ENCODE results near the gene THOP1. TPM values are rescaled to one million over a fixed set of nuclear protein-coding genes. Genes with fewer than 3 reads are reported as not detected.
A peak's percentile ranks its signal among the peaks of the same experiment; 100 is the strongest.

Gene THOP1
- total RNA-seq, 1 donor from 2014 or later = 56.8 TPM

DNA sequence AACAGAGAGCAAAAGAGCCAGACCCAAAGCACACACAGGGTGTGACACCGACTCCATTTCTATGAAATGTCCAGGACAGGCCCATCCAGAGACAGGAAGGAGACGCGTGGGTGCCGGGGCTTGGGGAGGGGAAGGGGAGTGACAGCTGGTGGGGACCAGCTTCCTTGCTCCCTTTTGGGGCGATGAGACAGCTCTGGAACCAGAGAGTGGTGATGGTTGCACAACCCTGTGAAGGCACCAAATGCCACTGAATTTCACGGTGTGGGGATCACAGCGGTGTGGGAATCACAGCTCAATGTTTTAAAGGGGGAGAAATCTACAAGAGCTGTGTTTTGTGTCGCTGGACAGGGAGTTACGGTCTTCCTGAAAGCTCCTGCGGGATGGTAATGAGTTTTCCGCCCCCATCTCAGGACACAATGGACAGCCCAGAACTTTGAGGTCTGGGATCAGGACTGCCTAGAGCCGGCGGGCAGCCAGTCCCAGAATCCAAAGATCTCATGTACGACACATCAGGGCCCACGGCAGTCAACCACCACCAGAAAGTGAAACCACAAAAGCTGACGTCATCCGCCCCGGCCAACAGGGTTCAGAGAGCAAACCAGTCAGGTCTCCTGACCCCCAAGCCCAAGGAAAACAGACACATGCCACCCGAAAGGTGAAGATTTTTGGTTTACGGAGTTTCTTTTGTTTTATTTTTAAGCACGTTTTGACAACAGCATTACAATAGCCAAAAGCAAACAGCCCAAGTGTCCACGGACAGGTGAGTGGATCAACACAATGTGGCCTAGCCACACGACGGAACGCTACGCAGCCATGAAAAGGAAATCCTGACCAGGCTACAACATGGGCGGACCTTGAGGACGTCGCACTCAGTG lies 9.5 kb upstream of the THOP1 start:
- H3K4me1 Mint-ChIP-seq (ENCODE audit: unreplicated experiment) = peaks cover 15% of the 10 kb centered on the region
- peaks cover 18% of the 10 kb centered on the region for H3K36me3 Mint-ChIP-seq (ENCODE audit: low read depth, unreplicated experiment)
- TF ChIP-seq, protein P1, sequence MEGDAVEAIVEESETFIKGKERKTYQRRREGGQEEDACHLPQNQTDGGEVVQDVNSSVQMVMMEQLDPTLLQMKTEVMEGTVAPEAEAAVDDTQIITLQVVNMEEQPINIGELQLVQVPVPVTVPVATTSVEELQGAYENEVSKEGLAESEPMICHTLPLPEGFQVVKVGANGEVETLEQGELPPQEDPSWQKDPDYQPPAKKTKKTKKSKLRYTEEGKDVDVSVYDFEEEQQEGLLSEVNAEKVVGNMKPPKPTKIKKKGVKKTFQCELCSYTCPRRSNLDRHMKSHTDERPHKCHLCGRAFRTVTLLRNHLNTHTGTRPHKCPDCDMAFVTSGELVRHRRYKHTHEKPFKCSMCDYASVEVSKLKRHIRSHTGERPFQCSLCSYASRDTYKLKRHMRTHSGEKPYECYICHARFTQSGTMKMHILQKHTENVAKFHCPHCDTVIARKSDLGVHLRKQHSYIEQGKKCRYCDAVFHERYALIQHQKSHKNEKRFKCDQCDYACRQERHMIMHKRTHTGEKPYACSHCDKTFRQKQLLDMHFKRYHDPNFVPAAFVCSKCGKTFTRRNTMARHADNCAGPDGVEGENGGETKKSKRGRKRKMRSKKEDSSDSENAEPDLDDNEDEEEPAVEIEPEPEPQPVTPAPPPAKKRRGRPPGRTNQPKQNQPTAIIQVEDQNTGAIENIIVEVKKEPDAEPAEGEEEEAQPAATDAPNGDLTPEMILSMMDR (IDR thresholded peaks at IDR 0.05; ENCODE audit: unreplicated experiment) = no peak
- peak overlapping the region; percentile 67 for H3K4me3 Mint-ChIP-seq (ENCODE audit: unreplicated experiment)
- no peaks in the 10 kb centered on the region for H3K9me3 Mint-ChIP-seq (ENCODE audit: unreplicated experiment)
- H3K27me3 Mint-ChIP-seq (ENCODE audit: unreplicated experiment) = peaks cover 6% of the 10 kb centered on the region
- H3K27ac Mint-ChIP-seq (ENCODE audit: unreplicated experiment) = no peak overlapping the region
- no peak for DNase-seq (ENCODE audit: low spot score)

DNA sequence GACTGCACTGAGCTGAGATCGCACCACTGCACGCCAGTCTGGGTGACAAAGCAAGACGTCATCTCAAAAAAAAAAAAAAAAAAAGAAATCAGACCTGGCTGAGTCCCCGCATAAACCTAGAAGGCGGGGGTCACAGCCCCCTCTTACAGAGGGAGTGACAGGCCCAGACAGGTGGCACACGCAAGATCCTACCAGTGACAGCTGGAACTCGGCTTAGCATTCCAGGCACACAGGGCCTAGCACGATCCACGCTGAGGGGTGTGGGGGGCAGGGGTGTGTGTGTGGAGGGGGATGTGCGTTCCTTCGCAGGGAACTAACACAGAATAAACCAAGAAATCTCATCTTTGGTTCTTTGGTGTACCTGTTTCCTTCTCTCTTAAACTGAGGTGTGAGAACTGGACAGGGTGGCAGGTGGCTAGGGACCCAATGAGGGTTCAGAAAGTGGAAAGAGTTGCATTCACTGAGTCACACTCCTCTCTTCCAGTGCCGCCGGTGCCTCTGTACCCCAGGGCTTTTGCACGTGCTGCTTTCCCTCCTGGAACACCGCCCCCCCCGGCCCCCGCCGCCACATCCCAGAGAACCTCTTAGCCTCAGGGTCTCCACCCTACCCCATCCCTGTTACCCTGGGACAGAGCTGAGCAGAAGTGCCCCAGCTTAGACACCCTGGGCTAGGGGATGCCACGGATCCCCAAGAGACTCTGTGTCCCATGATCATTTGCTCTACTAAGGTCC lies 7.2 kb upstream of the THOP1 start:
- H3K4me3 Mint-ChIP-seq (ENCODE audit: unreplicated experiment) = no peak overlapping the region
- TF ChIP-seq, protein P1 (IDR thresholded peaks at IDR 0.05; ENCODE audit: unreplicated experiment) = no peak
- H3K27ac Mint-ChIP-seq (ENCODE audit: unreplicated experiment) = no peak overlapping the region
- peaks cover 12% of the 10 kb centered on the region for H3K27me3 Mint-ChIP-seq (ENCODE audit: unreplicated experiment)
- peaks cover 13% of the 10 kb centered on the region for H3K36me3 Mint-ChIP-seq (ENCODE audit: low read depth, unreplicated experiment)
- peaks cover 23% of the 10 kb centered on the region for H3K4me1 Mint-ChIP-seq (ENCODE audit: unreplicated experiment)
- H3K9me3 Mint-ChIP-seq (ENCODE audit: unreplicated experiment) = no peaks in the 10 kb centered on the region
- no peak for DNase-seq (ENCODE audit: low spot score)

DNA sequence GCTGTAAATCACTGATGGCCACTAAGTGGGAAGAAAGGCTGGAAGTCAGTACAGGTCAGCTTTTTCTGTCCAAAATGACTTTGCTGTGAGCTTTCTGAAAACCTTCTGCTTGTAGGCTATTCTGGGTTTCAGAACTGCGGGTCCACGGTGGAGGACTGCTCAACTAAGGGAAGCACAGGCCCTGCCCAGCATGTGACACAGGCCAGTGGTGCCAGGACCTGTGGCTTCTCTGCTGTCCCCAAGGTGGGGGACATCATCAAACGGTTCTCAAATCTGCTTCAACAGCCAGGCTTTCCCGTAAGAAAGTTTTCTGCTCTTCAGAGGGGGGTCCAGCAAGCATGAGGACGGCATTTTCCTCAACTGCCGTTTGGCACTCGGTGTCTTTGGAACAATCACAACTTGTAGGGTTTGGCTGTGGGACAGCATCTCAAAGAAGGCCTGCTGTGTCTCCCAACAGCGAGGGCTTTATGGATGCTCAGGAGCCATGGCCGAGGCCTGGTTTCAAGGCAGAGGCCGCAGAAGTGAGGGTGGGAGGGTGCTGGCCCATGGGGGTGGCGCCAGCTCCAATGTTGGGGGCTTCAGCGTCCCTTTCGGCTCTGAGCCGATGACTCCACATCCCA lies 6.1 kb upstream of the THOP1 start:
- Mint-ChIP-seq H3K36me3 (ENCODE audit: low read depth, unreplicated experiment) (peaks cover 13% of the 10 kb centered on the region), H3K27me3 (ENCODE audit: unreplicated experiment) (peaks cover 12% of the 10 kb centered on the region), H3K4me1 (ENCODE audit: unreplicated experiment) (peaks cover 23% of the 10 kb centered on the region), H3K4me3 (ENCODE audit: unreplicated experiment) (no peak overlapping the region), H3K27ac (ENCODE audit: unreplicated experiment) (no peak overlapping the region), H3K9me3 (ENCODE audit: unreplicated experiment) (no peaks in the 10 kb centered on the region)
- DNase-seq (ENCODE audit: low spot score) = no peak
- TF ChIP-seq, protein P1 (IDR thresholded peaks at IDR 0.05; ENCODE audit: unreplicated experiment) = no peak

GRCh38 chr19:2780284-2780683 lies 5.0 kb upstream of the THOP1 start:
- Mint-ChIP-seq H3K27me3 (ENCODE audit: unreplicated experiment) (peaks cover 11% of the 10 kb centered on the region), H3K9me3 (ENCODE audit: unreplicated experiment) (no peaks in the 10 kb centered on the region), H3K4me3 (ENCODE audit: unreplicated experiment) (peak overlapping the region; percentile 18), H3K27ac (ENCODE audit: unreplicated experiment) (peak overlapping the region; percentile 50), H3K36me3 (ENCODE audit: low read depth, unreplicated experiment) (peaks cover 9% of the 10 kb centered on the region), H3K4me1 (ENCODE audit: unreplicated experiment) (peaks cover 23% of the 10 kb centered on the region)
- TF ChIP-seq, protein P1 (IDR thresholded peaks at IDR 0.05; ENCODE audit: unreplicated experiment) = no peak
- no peak for DNase-seq (ENCODE audit: low spot score)

All from endothelial cell (in vitro differentiated cells).